GM18870 (cell line): ENCODE data around the gene ALOX15.
"Not testable (repeated sequence)": the region's sequence is repeated elsewhere in the genome, so short reads cannot be mapped to it uniquely, and the experiment has no call there.

ENCODE experiments used
- ATAC-seq: cut with Tn5 transposase; IDR thresholded peaks from one replicate; pipeline ENCODE4 v1.9.1; 2021; ENCODE audit warnings: moderate library complexity; ENCODE audit not compliant: unreplicated experiment

The ALOX15 gene

GRCh38 chr17:4620531-4621101, 20.9 kb downstream of the ALOX15 start:
- no peak for ATAC-seq

GRCh38 chr17:4617590-4618351, 23.7 kb downstream of the ALOX15 start:
- ATAC-seq: no peak

- ATAC-seq: no peak
Observed at GRCh38 chr17:4617090-4617489, 24.4 kb downstream of the ALOX15 start.

- no peak for ATAC-seq
Observed at GRCh38 chr17:4616476-4616875, 25.0 kb downstream of the ALOX15 start.

- no peak for ATAC-seq
Observed at GRCh38 chr17:4610656-4611055, 30.8 kb downstream of the ALOX15 start.

- ATAC-seq: no peak
Observed at GRCh38 chr17:4610162-4610561, 31.3 kb downstream of the ALOX15 start.

GRCh38 chr17:4609761-4610160, 31.7 kb downstream of the ALOX15 start:
- ATAC-seq: no peak

- no peak for ATAC-seq
Observed at GRCh38 chr17:4607773-4608187, 33.7 kb downstream of the ALOX15 start.

- no peak for ATAC-seq
Observed at GRCh38 chr17:4607261-4607741, 34.2 kb downstream of the ALOX15 start.

GRCh38 chr17:4605826-4606225, 35.7 kb downstream of the ALOX15 start:
- no peak for ATAC-seq

GRCh38 chr17:4604736-4605135, 36.7 kb downstream of the ALOX15 start:
- not testable (repeated sequence) for ATAC-seq

GRCh38 chr17:4604111-4604644, 37.3 kb downstream of the ALOX15 start:
- no peak for ATAC-seq

- no peak for ATAC-seq
Observed at GRCh38 chr17:4602041-4602440, 39.4 kb downstream of the ALOX15 start.

- ATAC-seq: no peak
Observed at GRCh38 chr17:4601326-4601725, 40.2 kb downstream of the ALOX15 start.

GRCh38 chr17:4600563-4600962, 40.9 kb downstream of the ALOX15 start:
- no peak for ATAC-seq

GRCh38 chr17:4599505-4600281, 41.8 kb downstream of the ALOX15 start:
- ATAC-seq: no peak

- ATAC-seq: no peak
Observed at GRCh38 chr17:4598776-4599504, 42.5 kb downstream of the ALOX15 start.

GRCh38 chr17:4597975-4598374, 43.5 kb downstream of the ALOX15 start:
- ATAC-seq: no peak

- ATAC-seq: no peak
Observed at GRCh38 chr17:4596636-4597380, 44.7 kb downstream of the ALOX15 start.

GRCh38 chr17:4595685-4596342, 45.7 kb downstream of the ALOX15 start:
- not testable (repeated sequence) for ATAC-seq
